ENCODE results near the gene ESPNL.

The ESPNL gene

DNA sequence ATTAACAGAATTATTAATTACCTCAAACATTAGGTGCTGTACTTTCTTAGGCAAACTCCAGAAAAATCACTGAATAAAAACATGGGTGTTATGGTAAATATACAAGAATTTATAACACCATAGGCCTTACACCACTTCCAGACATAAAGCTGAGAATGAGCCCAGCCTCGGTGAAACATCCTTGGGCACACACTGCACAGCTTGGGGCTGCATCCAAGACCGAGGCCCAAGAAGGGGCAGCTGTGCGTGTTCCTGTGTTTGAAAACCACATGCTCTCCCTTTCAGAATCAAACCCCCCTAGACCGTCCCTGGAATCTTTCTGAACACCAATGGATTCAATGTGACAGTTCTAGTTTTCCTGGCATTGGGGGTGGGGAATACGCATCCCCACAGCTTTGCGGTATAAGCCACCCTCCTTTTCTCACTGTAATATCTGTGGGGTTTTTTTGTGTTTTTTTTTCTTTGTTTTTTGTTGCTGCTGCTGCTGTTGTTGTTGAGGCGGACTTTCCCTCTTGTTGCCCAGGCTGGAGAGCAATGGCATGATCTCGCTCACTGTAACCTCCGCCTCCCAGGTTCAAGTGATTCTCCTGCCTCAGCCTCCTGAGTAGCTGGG, 71.5 kb downstream of the ESPNL start:
- DNase-seq (ENCODE audit: low spot score): no peak

DNA sequence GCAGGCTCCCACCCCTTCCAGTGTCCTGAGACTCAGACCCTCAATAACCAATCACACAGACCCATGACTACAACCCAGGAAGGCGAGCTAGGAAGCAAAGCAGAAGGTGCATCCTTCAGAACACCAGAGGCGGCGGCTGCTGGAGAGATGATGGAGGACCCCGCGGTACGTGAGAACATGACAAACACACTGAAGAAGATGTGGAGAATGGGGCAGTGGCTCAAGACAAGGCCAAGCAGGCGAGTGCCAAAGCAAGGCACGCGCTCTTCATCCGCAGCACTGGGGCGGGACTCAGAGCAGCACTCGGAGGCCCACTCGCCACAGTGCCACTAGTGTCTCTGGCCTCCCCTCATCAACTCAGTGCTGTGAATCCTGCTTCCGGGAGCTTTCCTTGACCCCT, 72.3 kb downstream of the ESPNL start:
- no peak for DNase-seq (ENCODE audit: low spot score)

GRCh38 chr2:238173692-238174091, 73.6 kb downstream of the ESPNL start:
- no peak for DNase-seq (ENCODE audit: low spot score)

DNA sequence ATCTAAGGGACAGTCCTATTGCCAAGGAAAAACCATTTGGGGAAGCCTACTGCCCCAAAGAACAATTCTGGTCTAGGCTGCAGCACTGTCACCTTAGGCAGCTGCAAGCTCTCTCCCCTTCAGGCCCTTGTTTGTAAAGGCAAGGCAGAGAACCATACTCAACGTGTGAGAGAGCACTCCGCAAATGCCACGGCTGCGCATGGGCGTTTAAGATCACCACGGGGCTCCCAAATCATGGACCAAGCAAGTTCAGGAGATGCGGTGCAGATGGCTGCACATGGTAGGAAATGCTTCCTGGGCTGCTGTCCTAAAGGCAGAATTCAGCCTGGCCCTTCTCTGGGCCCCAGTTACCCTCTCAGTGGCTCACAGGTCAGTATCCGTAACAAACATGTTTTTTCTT, 74.2 kb downstream of the ESPNL start:
- DNase-seq (ENCODE audit: low spot score): no peak

- DNase-seq (ENCODE audit: low spot score): no peak
Observed at GRCh38 chr2:238174701-238175100, 74.6 kb downstream of the ESPNL start.

DNA sequence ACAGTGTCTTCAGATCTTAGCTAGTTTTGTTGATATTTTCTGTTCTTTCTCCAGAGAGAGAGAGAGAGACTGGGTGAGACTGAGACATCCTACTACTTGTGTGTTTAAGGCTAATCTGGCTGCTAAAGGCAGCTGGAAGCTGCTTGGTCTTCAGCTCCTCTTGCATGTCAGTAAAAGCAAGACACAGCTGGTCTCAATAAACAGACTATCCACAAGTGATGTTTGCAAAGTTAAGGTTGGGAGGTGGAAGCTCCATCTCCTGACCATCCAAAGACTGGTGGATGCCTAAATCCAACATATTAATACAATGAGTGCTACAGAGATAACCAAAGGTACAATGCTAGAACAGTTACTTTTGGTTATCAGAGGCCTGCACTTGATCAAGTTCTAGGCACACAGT, 76.5 kb downstream of the ESPNL start:
- no peak for DNase-seq (ENCODE audit: low spot score)

- DNase-seq (ENCODE audit: low spot score): no peak
Observed at GRCh38 chr2:238180554-238180953, 80.4 kb downstream of the ESPNL start.

- DNase-seq (ENCODE audit: low spot score): no peak
Observed at GRCh38 chr2:238182362-238182761, 82.2 kb downstream of the ESPNL start.
